Endothelial cell of umbilical vein (primary cell): ENCODE results near the gene CTBP2. TPM values are rescaled to one million over a fixed set of nuclear protein-coding genes. Genes with fewer than 3 reads are reported as not detected.
A peak's percentile ranks its signal among the peaks of the same experiment; 100 is the strongest.
"Not testable (repeated sequence)": the region's sequence is repeated elsewhere in the genome, so short reads cannot be mapped to it uniquely, and the experiment has no call there.

ENCODE experiments used
- BruUV-seq: library from RNA; stranded (reverse); fragments of 400-500 nt; replicated peaks from 2 replicates; lab custom pipeline; 2021; lab: Mats Ljungman, UMichigan
- CTCF ChIA-PET: fragments of 300-600, 350-600 bp; sonication (Branson Sonifier 250); formaldehyde crosslinking; loops from one replicate; lab custom pipeline; 2021; ENCODE audit warnings: antibody characterized with exemption, inconsistent platforms; lab: Charles Lee
- POLR2A ChIA-PET: fragments of 300-600, 350-600 bp; sonication (Branson Sonifier 250); formaldehyde crosslinking; loops from one replicate; lab custom pipeline; 2021; ENCODE audit warnings: antibody characterized with exemption, inconsistent platforms; lab: Charles Lee
- DNase-seq: peaks from one replicate; pipeline ENCODE4 v3.0.0-alpha.2; 2011; ENCODE audit warnings: low read depth, low spot score
- FAIRE-seq: peaks from 2 replicates; lab custom pipeline; 2011; peaks lifted over from hg19 to GRCh38; lab: Jason Lieb, UNC
- H2AFZ ChIP-seq: 2 replicates; pipeline ENCODE4 v1.6.0; 2012; ENCODE audit warnings: low read depth, low read length, control low read depth, inconsistent platforms
- H3K27ac ChIP-seq: 2 replicates; pipeline ENCODE4 v1.5.1; 2011; ENCODE audit warnings: low read depth, mild to moderate bottlenecking, control low read depth, low read length, moderate library complexity; ENCODE audit not compliant: insufficient read depth
- H3K27me3 ChIP-seq, 2 experiments: 2 replicates each; pipeline versions ENCODE4 v1.6.0 to v1.6.1; 2011; ENCODE audit warnings: low read length in 2 of 2, mixed read lengths in 1 of 2; ENCODE audit not compliant: control insufficient read depth in 2 of 2, insufficient read depth in 2 of 2
- H3K36me3 ChIP-seq, 2 experiments: 2 replicates in 1 of 2; 3 replicates in 1 of 2; pipeline ENCODE4 v1.5.1; 2011; ENCODE audit warnings: low read length in 2 of 2, mild to moderate bottlenecking in 1 of 2, moderate library complexity in 1 of 2; ENCODE audit not compliant: control insufficient read depth in 2 of 2, insufficient read depth in 2 of 2; ENCODE audit errors: extremely low read depth in 1 of 2
- H3K4me1 ChIP-seq: 3 replicates; pipeline ENCODE4 v1.5.1; 2011; ENCODE audit warnings: mild to moderate bottlenecking, low read length; ENCODE audit not compliant: control insufficient read depth, insufficient read depth; ENCODE audit errors: extremely low read depth
- H3K4me2 ChIP-seq: 2 replicates; pipeline ENCODE4 v1.6.1; 2011; ENCODE audit warnings: low read length, control low read depth, mixed read lengths; ENCODE audit not compliant: insufficient read depth
- H3K4me3 ChIP-seq, 3 experiments: fragments of 200-600 bp in 1 of 3; sonication (generic), shearing (Covaris generic) in 1 of 3; replicated peaks in 1 of 3; 2 replicates each; pipeline ENCODE4 v1.5.1; 2011 to 2016; ENCODE audit warnings: control low read depth in 3 of 3, low read length in 3 of 3, mild to moderate bottlenecking in 2 of 3, inconsistent platforms in 1 of 3, low read depth in 1 of 3, moderate library complexity in 1 of 3; ENCODE audit not compliant: insufficient read depth in 1 of 3
- H3K79me2 ChIP-seq: 2 replicates; pipeline ENCODE4 v1.6.0; 2012; ENCODE audit warnings: low read length, inconsistent platforms; ENCODE audit not compliant: control insufficient read depth, insufficient read depth
- H3K9ac ChIP-seq: replicated peaks from 2 replicates; pipeline ENCODE3; 2011; ENCODE audit warnings: low read length, control low read depth; ENCODE audit not compliant: insufficient read depth; ENCODE audit errors: extremely low read depth
- H3K9me1 ChIP-seq: replicated peaks from 3 replicates; pipeline ENCODE4 v1.6.0; 2011; ENCODE audit warnings: mild to moderate bottlenecking, low read length; ENCODE audit not compliant: control insufficient read depth, insufficient read depth; ENCODE audit errors: extremely low read depth
- H3K9me3 ChIP-seq: replicated peaks from 2 replicates; pipeline ENCODE4 v1.5.1; 2012; ENCODE audit warnings: low read length, inconsistent platforms; ENCODE audit not compliant: control insufficient read depth, insufficient read depth
- H4K20me1 ChIP-seq: replicated peaks from 2 replicates; pipeline ENCODE3; 2011; ENCODE audit warnings: mild to moderate bottlenecking, low read length; ENCODE audit not compliant: control insufficient read depth, insufficient read depth; ENCODE audit errors: extremely low read depth
- EZH2 ChIP-seq: IDR thresholded peaks from 2 replicates; pipeline ENCODE4 v1.6.1; 2012; ENCODE audit warnings: borderline replicate concordance, low read depth, mild to moderate bottlenecking, moderate library complexity, low read length, inconsistent platforms; ENCODE audit not compliant: severe bottlenecking
- FOS ChIP-seq: IDR thresholded peaks from 2 replicates; pipeline ENCODE4 v1.6.1; 2011; ENCODE audit warnings: mild to moderate bottlenecking, low read length, moderate library complexity, borderline replicate concordance; ENCODE audit not compliant: insufficient read depth
- GATA2 ChIP-seq: IDR thresholded peaks from 2 replicates; pipeline ENCODE4 v1.7.0; 2011; ENCODE audit warnings: low read depth, mild to moderate bottlenecking, moderate library complexity, mixed read lengths, low read length; ENCODE audit not compliant: insufficient read length, insufficient read depth
- JUN ChIP-seq: IDR thresholded peaks from 2 replicates; pipeline ENCODE4 v1.6.1; 2011; ENCODE audit warnings: borderline replicate concordance, low read depth; ENCODE audit not compliant: insufficient read length, insufficient read depth
- MYC ChIP-seq: IDR thresholded peaks from one replicate; pipeline ENCODE4 v1.6.1; 2011; ENCODE audit warnings: mild to moderate bottlenecking, low read depth, low read length
- POLR2A ChIP-seq: IDR thresholded peaks from 2 replicates; pipeline ENCODE4 v1.6.1; 2012; ENCODE audit warnings: low read depth, mild to moderate bottlenecking, control low read depth, low read length
- POLR2AphosphoS5 ChIP-seq: IDR thresholded peaks from 2 replicates; pipeline ENCODE4 v1.6.1; 2012; ENCODE audit warnings: low read depth, mild to moderate bottlenecking, control low read depth, low read length, moderate library complexity; ENCODE audit not compliant: insufficient read depth
- dilution Hi-C: fragments of 300-500 bp; cut with MboI; formaldehyde crosslinking; loops from one replicate; pipeline ENCODE4 v1.15.0; 2019; ENCODE audit warnings: low sequenced_read_pairs; ENCODE audit not compliant: extremely low pct_ligation_motif_present
- intact Hi-C: fragments of 100-400 bp; cut with micrococcal nuclease; formaldehyde crosslinking; loops from one replicate; pipeline ENCODE4 v1.10.0; 2022
- polyA plus RNA-seq, 4 experiments: library from polyadenylated mRNA; depleted of rRNA in 3 of 4; stranded (reverse) in 3 of 4; unstranded in 1 of 4; fragments of >200 nt; gene quantifications; 2 replicates each; pipeline versions ENCODE4 v1.2.1 to v1.2.3, GENCODE V29; 2011 to 2012; ENCODE audit warnings: missing spikeins in 1 of 4
- total RNA-seq: library from RNA; stranded (reverse); gene quantifications from 2 replicates; pipeline ENCODE4 v1.2.3, GENCODE V29; 2021
- TF ChIP-seq, protein P1 (sequence below), 2 donors: IDR thresholded peaks; 1 replicate in 1 of 2; 2 replicates in 1 of 2; pipeline ENCODE4 v1.5.1; 2011; ENCODE audit warnings: low read length in 2 of 2, mild to moderate bottlenecking in 2 of 2, moderate library complexity in 2 of 2, control low read depth in 1 of 2, inconsistent platforms in 1 of 2, low read depth in 1 of 2; ENCODE audit not compliant: insufficient read depth in 1 of 2; ENCODE audit errors: extremely low read depth in 1 of 2
- TF ChIP-seq, protein P2 (sequence below): IDR thresholded peaks from 2 replicates; pipeline ENCODE4 v1.6.1; 2011; ENCODE audit not compliant: insufficient read depth, insufficient read length

CTBP2 gene
- total and polyA plus RNA-seq, 2 donors (not counting 3 experiments of a cell fraction or from before 2014, with no cell fraction given), result 118 to 128 TPM

DNA sequence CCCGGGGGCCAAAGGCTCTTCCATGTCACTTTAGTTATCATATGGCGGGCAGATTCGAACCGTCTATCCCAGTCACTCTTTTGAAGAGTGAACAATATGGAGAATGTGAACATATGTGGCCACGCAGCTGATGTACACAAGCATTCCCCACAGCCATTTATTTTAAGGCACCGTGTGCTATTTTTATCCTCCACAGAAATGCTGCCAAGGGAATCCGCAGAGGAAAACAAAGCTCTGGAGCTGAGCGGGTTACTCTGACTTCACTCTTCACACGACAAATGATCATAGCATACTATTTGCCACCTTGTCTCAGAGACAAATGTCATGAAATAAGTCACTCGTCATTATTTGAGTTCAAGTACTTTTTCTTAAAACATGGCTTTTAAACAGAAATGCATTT is 100.3 kb downstream of the CTBP2 start:
- POLR2A ChIA-PET, result no interaction called here
- CTCF ChIA-PET, result interaction anchor here (2.4 to 5.9 kb wide), 2 partner anchors 11 to 16 kb away, joined by 15 to 159 read pairs; no protein-coding TSS in a partner anchor

DNA sequence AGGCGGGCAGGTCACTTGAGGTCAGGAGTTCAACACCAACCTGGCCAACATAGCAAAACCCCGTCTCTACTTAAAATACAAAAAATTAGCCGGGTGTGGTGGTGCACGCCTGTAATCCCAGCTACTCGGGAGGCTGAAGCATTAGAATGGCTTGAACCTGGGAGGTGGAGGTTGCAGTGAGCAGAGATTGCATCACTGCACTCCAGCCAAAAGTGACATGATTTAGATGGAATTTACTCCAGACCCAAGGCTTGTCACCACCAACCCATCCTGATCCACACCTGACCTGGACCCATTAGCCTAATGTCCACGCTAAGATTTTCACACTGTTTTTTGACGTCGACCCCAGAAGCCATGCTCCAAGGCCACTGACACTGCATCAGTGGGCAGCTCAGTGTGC is 101.0 kb downstream of the CTBP2 start:
- H2AFZ ChIP-seq, H3K27me3 ChIP-seq, H3K9me3 ChIP-seq, H3K4me3 ChIP-seq, H3K4me2 ChIP-seq, H3K9me1 ChIP-seq, BruUV-seq, FAIRE-seq, POLR2A ChIA-PET, dilution Hi-C loops, intact Hi-C loops, H4K20me1 ChIP-seq, H3K27ac ChIP-seq, H3K9ac ChIP-seq, H3K36me3 ChIP-seq, DNase-seq: not testable (repeated sequence)
- peaks cover 49% of the 10 kb centered on the region for H3K4me1 ChIP-seq
- H3K79me2 ChIP-seq, result peaks cover 78% of the 10 kb centered on the region
- CTCF ChIA-PET, result interaction anchor here (0.8 to 5.9 kb wide), 3 partner anchors 10 to 24 kb away, joined by 3 to 159 read pairs (median 4); no protein-coding TSS in a partner anchor

More for the DNA sequence above, 100.3 kb downstream of the CTBP2 start:
- Histone ChIP-seq H2AFZ (no peak overlapping the region), H3K27me3 (no peaks in the 10 kb centered on the region), H3K9ac (no peak overlapping the region), H3K4me3 (no peak overlapping the region), H3K36me3 (peaks cover 0 to 4% of the 10 kb centered on the region in 2 experiments), H3K9me1 (no peaks in the 10 kb centered on the region), H3K4me1 (peaks cover 51% of the 10 kb centered on the region), H3K4me2 (no peak overlapping the region), H3K9me3 (no peaks in the 10 kb centered on the region), H3K27ac (peak overlapping the region; percentile 44), H3K79me2 (peaks cover 78% of the 10 kb centered on the region), H4K20me1 (no peaks in the 10 kb centered on the region)
- intact Hi-C loops (loop anchor here (2.0 kb wide), 1 partner anchor 15 kb away; no protein-coding TSS in a partner anchor), dilution Hi-C loops (no loop called here)
- peak; percentile 67 for DNase-seq
- TF ChIP-seq JUN, result no peak
- TF ChIP-seq, protein P1, sequence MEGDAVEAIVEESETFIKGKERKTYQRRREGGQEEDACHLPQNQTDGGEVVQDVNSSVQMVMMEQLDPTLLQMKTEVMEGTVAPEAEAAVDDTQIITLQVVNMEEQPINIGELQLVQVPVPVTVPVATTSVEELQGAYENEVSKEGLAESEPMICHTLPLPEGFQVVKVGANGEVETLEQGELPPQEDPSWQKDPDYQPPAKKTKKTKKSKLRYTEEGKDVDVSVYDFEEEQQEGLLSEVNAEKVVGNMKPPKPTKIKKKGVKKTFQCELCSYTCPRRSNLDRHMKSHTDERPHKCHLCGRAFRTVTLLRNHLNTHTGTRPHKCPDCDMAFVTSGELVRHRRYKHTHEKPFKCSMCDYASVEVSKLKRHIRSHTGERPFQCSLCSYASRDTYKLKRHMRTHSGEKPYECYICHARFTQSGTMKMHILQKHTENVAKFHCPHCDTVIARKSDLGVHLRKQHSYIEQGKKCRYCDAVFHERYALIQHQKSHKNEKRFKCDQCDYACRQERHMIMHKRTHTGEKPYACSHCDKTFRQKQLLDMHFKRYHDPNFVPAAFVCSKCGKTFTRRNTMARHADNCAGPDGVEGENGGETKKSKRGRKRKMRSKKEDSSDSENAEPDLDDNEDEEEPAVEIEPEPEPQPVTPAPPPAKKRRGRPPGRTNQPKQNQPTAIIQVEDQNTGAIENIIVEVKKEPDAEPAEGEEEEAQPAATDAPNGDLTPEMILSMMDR (IDR thresholded peaks at IDR 0.05; ENCODE audit: extremely low read depth in 1 of 2, insufficient read depth in 1 of 2, low read depth in 1 of 2, low read length in 2 of 2), result no peak
- no peak for TF ChIP-seq POLR2A
- no peak for TF ChIP-seq GATA2
- no peak for TF ChIP-seq FOS
- TF ChIP-seq, protein P2, sequence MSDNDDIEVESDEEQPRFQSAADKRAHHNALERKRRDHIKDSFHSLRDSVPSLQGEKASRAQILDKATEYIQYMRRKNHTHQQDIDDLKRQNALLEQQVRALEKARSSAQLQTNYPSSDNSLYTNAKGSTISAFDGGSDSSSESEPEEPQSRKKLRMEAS, result no peak
- no peak for TF ChIP-seq POLR2AphosphoS5
- no peak for TF ChIP-seq MYC
- no peak for TF ChIP-seq EZH2
- FAIRE-seq, result peak; percentile 64
- no TSS peak for BruUV-seq
